Neural crest cell (in vitro differentiated cells): ENCODE results near the gene ING5. TPM values are rescaled to one million over a fixed set of nuclear protein-coding genes. Genes with fewer than 3 reads are reported as not detected.

ENCODE experiments used
- DNase-seq: peaks from one replicate; pipeline ENCODE4 v3.0.0; 2021; ENCODE audit warnings: low read depth, mixed read lengths, low spot score
- H3K27ac Mint-ChIP-seq: one replicate; pipeline ENCODE4 v1.8.0; 2021; ENCODE audit warnings: mild to moderate bottlenecking, mixed read lengths; ENCODE audit not compliant: unreplicated experiment
- H3K27me3 Mint-ChIP-seq: 2 replicates; pipeline ENCODE4 v1.8.0; 2021; ENCODE audit warnings: low read depth, mild to moderate bottlenecking, mixed read lengths
- H3K36me3 Mint-ChIP-seq: 2 replicates; pipeline ENCODE4 v1.8.0; 2021; ENCODE audit warnings: low read depth, mild to moderate bottlenecking, mixed read lengths
- H3K4me1 Mint-ChIP-seq: 2 replicates; pipeline ENCODE4 v1.8.0; 2021; ENCODE audit warnings: mixed read lengths
- H3K4me3 Mint-ChIP-seq: one replicate; pipeline ENCODE4 v1.8.0; 2021; ENCODE audit warnings: mild to moderate bottlenecking, mixed read lengths
- H3K9me3 Mint-ChIP-seq: 2 replicates; pipeline ENCODE4 v1.8.0; 2021; ENCODE audit warnings: mixed read lengths
- CTCF ChIP-seq: fragments of 200-600 bp; sonication (generic); conservative IDR thresholded peaks from 2 replicates; pipeline ENCODE4 v1.5.0; 2021; ENCODE audit warnings: antibody characterized with exemption, mild to moderate bottlenecking
- total RNA-seq: library from RNA; stranded (reverse); gene quantifications from 2 replicates; pipeline ENCODE4 v1.2.1, GENCODE V29; 2021

ING5 gene
- total RNA-seq, 1 donor from 2014 or later = 61.9 TPM

GRCh38 chr2:241736111-241736510 lies 34.3 kb downstream of the ING5 start:
- H3K4me3 Mint-ChIP-seq = peak overlapping the region; percentile 90
- no peak for TF ChIP-seq CTCF
- no peak for DNase-seq
- no peaks in the 10 kb centered on the region for H3K36me3 Mint-ChIP-seq
- H3K27me3 Mint-ChIP-seq = no peaks in the 10 kb centered on the region
- H3K27ac Mint-ChIP-seq = no peak overlapping the region
- H3K9me3 Mint-ChIP-seq = no peaks in the 10 kb centered on the region
- H3K4me1 Mint-ChIP-seq = peaks cover 13% of the 10 kb centered on the region

GRCh38 chr2:241738040-241738686 lies 36.3 kb downstream of the ING5 start:
- H3K27me3 Mint-ChIP-seq = no peaks in the 10 kb centered on the region
- H3K4me1 Mint-ChIP-seq = peaks cover 9% of the 10 kb centered on the region
- TF ChIP-seq CTCF = no peak
- H3K4me3 Mint-ChIP-seq = peak overlapping the region; percentile 65
- no peaks in the 10 kb centered on the region for H3K36me3 Mint-ChIP-seq
- no peak for DNase-seq
- no peaks in the 10 kb centered on the region for H3K9me3 Mint-ChIP-seq
- H3K27ac Mint-ChIP-seq = peak overlapping the region; percentile 81

- TF ChIP-seq CTCF = no peak
- H3K9me3 Mint-ChIP-seq = no peaks in the 10 kb centered on the region
Observed at GRCh38 chr2:241739177-241739576, 37.3 kb downstream of the ING5 start.

GRCh38 chr2:241739651-241740050 lies 37.8 kb downstream of the ING5 start:
- TF ChIP-seq CTCF = no peak
- Mint-ChIP-seq H3K27ac (no peak overlapping the region), H3K27me3 (no peaks in the 10 kb centered on the region), H3K36me3 (no peaks in the 10 kb centered on the region), H3K9me3 (no peaks in the 10 kb centered on the region), H3K4me1 (peaks cover 9% of the 10 kb centered on the region), H3K4me3 (no peak overlapping the region)
- DNase-seq = no peak

More at GRCh38 chr2:241739177-241739576, 37.3 kb downstream of the ING5 start:
- Mint-ChIP-seq H3K27ac (no peak overlapping the region), H3K4me1 (peaks cover 9% of the 10 kb centered on the region), H3K36me3 (no peaks in the 10 kb centered on the region), H3K4me3 (no peak overlapping the region), H3K27me3 (no peaks in the 10 kb centered on the region)
- DNase-seq = no peak

- H3K4me3 Mint-ChIP-seq = no peak overlapping the region
- H3K27me3 Mint-ChIP-seq = no peaks in the 10 kb centered on the region
- H3K9me3 Mint-ChIP-seq = peaks cover 2% of the 10 kb centered on the region
- DNase-seq = no peak
- no peak overlapping the region for H3K27ac Mint-ChIP-seq
- TF ChIP-seq CTCF = no peak
- peaks cover 8% of the 10 kb centered on the region for H3K36me3 Mint-ChIP-seq
- H3K4me1 Mint-ChIP-seq = peaks cover 5% of the 10 kb centered on the region
Observed at GRCh38 chr2:241741016-241741415, 39.2 kb downstream of the ING5 start.
